GM19239 (cell line): ENCODE results near the gene PTPRM.

Source experiments
- DNase-seq: peaks from one replicate; pipeline ENCODE4 v3.0.0; 2011; ENCODE audit warnings: low spot score; ENCODE audit not compliant: insufficient read length
- FAIRE-seq: peaks from 2 replicates; lab custom pipeline; 2011; peaks lifted over from hg19 to GRCh38; lab: Jason Lieb, UNC

Gene PTPRM

DNA sequence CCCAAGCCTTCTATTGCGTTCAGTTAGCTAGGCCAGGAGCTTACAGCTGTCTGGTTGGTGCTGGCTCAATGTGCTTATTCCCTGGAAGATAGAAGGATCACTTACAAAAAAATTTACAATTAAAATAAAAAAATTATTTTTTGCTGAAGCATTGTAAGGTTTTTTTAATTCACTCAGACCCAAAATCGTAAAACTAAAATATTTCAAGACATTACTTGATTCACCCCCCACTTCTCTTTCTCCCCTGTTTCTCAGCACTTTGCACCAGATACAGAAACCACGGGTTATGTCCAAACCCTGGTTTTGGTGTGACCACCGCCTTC is 911 bp upstream of the PTPRM start:
- DNase-seq (no peak), FAIRE-seq (no peak)

DNA sequence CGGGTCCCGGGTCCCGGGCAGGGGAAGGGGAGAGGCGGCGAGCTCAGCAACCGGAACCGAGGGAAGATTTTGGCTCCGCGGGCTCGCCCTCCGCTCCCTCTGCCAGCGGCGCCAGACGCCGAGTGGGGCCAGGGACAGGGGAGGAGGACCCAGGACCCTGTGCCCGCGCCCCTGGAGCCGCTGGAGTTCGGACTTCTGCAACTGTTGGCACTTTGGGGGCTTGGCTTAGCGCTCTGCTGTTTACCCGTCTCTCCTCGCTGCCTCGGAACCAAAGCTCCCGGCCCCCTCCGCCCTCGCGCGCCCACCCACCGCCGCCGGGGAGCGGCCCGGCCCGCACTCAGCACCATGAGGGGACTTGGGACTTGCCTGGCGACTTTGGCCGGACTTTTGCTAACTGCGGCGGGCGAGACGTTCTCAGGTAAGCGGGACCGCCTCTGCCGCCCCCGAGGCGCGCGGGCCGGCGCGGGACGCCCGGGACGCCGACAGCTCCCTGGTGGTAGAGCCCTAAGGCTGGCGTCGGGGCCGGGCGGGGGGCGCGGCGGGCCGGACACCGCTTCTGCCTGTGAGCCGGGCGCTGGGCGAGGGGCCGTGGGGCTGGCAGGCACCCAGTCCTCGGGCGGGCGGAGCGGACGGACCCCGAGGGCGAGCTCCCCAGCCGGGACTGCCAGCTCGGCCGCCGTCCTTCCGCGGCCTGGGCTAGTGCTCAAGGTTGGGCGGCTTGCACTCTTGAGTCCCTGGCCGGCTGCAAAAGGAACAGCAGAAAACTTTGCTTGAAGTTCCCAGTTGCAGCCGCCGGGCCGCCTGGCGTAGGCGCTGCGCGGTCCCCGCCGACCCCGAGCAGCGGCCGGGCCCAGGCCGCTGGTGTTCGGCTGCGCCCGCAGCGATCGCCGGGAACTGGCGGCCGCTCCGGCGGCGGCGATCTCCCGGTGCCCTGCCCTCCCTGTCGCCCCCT is 634 bp downstream of the PTPRM start:
- DNase-seq: peak; percentile 15

DNA sequence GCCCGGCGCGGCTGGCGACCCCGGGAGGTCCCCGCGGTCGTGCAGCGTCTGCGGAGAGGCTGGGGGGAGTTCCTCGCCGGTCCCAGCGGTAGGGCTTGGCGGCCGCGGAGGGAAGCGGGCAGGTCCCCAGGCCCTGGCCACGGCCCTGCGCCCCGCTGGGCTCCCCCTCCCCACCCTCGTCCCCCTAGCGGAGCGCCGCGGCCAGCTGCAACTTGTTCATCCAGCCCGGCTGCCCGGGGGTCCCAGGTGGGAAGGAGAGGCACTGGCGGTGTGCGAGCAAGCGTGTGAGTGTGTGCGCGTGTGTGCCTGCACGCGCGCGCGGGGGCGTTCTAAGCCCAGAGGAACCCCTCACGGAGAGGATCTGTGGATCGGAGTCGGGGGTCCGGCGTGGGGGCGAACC is 1.3 kb downstream of the PTPRM start:
- FAIRE-seq: no peak
- DNase-seq: no peak

More for the DNA sequence above, 634 bp downstream of the PTPRM start:
- no peak for FAIRE-seq

DNA sequence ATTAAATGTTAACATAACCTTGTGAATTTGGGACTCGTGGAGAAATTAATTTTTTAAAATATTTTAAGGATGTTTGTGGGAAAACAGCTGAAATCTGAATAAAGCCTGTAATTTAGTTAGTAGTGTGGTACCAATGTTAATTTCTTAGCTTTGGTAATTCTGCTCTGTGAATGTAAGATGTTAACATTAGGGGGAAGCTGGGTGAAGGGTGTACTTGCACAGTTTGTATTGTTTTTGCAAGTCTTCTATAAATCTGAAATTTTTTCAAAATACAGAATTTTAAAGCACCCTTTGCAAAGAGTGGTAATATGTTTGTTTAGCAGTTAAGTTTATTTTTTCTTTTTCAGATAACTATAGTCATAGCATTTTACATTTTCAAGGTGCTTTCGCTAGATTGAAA is 4.5 kb downstream of the PTPRM start:
- DNase-seq: no peak
- FAIRE-seq: no peak

DNA sequence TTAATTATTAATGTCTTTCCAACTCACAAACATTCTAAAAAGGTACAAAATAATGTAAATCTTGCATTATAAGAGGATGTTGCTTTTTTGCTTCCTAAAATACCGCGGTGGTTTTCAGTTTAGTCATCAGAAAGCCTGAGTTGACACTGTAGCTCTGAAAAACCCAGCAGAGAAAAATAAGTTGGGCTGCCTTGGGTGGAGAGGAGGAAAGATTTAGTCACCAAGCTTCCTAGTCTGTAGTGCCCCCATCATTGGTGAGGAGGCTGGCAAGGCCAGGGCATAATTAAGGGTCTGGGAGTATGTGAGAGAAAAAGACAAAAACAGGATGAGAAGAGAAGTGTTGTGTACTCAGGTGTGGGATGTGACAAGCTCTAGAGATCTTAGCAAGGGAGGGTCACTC is 5.7 kb downstream of the PTPRM start:
- FAIRE-seq (no peak), DNase-seq (no peak)

DNA sequence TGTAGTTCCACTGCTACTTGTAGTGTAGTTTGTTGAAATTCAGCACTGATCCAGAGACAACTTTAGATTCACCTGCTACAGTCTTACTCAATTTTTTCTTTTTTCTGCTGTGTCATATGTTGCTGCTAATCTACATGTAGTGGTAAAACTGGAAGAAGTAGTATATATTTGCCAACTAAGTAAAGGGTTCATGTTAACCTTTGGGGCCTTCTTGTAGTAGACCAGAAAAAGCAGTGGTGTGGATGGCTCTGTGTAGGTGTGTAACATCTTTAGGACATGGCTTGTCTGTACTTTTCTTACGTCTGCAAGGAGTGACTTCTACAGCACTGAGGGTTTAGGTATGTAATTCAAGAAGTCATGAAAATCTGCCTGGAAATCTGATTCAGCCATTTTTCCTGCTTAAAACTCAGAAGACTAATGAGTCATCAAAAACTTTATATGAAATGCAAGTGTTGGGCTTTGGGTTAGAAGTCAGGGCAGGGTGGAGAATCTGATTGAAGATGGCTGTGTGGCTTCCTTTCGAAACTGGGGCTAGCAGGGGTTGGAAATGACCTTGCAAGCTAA is 8.4 kb downstream of the PTPRM start:
- FAIRE-seq (no peak), DNase-seq (no peak)

DNA sequence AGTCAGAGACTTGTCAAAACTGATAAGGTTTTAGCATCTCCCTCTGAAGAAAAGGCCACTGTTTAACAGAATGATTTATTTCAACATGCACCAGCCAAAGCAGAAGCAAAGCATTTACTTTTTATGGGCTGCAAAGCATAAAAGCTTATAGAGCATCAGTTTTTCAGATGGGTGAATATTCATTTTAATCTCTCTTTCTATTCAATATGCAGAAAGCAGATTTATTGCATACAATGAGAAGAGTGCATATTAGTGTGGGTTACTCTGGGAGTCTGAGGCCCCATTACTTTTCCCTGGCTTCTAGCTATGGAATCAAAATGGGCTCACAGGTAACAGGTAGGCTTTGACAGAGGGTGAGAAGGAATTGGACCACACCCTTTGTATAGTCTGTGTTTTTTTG is 9.0 kb downstream of the PTPRM start:
- no peak for FAIRE-seq
- no peak for DNase-seq

DNA sequence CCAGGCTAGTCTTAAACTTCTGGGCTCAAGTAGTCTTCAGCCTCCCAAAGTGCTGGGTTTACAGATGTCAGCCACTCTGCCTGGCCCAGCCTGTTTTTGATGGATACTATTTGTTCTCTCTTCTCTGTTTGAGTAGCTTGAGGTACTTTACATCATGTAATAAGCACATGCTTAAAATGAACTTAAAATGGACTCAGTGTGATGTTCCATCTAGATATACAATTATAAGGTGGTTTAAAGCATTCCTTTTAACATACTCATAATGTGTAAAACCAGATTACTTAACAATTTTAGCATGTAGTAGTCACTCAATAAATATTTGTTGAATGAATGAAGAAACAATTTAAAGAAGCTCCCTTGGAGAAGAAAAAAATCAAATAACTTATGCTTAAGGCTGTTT is 9.6 kb downstream of the PTPRM start:
- DNase-seq (no peak), FAIRE-seq (no peak)

DNA sequence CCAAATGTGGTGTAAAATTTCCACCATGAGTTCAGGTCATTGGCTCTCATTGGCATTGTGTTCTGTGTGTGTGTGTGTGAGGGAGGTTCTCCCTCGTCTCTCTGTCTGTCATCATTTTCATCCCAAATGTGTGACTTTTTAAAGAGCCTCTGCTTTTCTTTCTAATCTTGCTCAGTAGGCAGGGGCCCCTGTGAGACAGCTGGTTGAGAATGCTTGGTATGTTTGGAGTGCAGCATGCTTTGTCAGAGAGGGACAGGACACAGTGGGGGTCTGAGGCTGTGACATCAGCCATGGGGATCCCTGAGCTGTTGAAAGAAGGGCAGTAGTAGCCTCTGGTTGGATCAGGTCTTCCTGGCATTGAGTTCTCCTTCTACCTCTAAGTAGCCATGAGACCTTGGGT is 10.6 kb downstream of the PTPRM start:
- DNase-seq (no peak), FAIRE-seq (no peak)

DNA sequence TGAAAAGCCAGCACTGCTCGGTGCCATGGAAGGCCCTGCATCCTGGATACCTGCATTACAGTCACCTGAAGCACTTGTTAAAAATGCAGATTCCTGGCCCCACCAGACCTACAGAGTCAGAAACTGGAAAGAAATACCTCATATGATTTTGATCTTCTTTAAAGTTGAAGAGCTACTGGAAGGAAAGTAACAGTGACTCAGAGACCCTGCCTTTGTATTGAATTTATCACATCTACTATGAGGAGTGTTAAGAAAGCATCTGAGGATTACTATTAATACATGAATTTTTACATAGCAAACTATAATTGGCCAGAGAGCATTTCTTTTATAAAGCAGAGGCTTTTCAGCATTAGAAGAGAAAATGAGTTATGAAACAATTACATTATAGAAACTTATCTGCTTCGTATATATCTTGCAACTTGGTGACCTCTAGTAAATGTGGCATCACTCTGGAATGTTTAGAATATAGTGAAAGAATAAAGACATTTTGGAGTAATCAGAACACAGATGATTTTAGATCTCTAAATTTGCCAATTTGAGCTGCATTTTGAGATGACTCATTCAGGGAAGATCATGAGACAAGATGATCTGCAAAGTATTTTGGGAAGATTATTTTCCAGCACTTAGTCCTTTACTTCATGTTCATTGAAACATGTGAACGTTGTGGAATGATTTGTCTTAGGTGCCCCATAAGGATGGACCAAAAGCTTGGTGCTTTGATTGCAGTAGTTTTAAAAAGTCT is 12.2 kb downstream of the PTPRM start:
- FAIRE-seq: no peak
- DNase-seq: no peak

DNA sequence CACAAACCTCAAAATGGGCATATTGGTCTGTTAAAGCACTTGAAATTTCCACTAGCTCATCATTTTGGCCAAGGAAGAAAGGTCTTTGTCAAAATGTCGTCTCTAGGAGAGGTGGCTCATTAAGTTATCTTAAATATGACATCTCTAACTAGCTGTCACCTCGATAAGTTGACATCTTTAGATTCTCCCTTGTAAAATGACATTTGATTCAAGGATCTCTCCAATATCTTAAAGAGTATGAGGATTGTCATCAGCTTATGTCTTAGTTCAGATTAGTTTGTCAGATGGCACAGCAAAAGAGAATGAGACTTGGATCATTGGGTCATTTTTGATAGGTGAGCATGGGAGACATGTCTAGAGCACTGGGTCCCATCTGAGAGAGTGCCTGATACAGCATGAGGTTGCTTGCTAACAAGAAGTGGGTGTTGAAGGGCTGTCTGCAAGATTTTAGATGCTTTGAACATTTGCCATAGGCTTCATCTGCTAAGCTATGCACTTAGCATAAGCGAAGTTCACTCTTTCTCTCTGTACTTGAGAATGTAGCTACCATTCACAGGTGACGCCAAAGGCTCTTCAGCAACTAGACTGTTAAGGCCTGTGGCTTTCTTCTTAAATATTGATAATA is 12.9 kb downstream of the PTPRM start:
- DNase-seq (no peak), FAIRE-seq (no peak)

DNA sequence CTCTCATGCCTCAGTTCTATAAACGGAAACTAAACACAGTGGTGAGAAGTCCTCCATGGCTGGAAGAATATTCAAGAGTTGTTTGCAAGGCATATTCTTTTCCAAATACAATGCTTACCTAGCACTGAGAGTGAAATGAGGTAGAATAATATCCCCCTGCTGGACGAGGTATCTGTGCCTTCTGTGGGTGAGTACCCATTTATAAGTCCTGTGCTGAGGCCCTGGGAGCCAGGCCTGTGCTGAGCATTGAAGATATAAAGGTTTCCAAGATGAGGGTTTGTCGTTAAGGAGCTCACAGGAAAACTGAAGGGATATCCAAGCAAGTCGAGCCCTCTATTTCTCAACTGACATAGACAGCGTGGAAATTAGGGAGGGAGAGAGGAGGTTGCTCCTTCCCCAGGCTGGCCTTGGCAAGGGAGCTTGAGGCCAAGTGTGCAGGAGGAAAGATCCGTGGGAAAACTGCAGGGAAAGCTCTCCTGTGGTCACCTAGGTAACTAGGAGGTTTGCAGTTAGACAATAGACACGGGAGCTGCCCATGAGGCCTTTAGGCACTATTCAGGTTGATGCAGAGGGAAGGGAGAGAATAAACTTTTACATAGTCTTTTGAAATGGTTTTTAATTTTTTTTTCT is 17.6 kb downstream of the PTPRM start:
- FAIRE-seq (no peak), DNase-seq (no peak)

DNA sequence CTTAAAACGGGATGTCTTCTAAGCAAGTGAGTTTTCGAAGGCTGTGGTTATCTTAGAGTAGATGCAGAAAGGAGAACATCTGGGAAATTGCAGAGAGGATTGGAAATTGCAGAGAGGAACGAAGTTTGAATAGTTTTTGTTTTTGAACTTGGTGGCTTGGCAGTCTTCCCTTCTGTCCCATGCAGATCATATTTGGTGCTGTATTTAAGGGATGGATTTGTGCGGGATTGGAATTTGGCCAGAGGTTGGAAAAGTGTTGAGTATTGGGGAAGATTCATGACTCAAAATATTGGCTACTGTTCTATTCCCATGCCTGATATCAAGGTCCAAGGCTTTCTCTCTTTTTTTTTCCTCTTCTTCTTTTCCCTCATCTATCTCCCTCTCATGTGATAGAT is 18.2 kb downstream of the PTPRM start:
- FAIRE-seq (no peak), DNase-seq (no peak)

DNA sequence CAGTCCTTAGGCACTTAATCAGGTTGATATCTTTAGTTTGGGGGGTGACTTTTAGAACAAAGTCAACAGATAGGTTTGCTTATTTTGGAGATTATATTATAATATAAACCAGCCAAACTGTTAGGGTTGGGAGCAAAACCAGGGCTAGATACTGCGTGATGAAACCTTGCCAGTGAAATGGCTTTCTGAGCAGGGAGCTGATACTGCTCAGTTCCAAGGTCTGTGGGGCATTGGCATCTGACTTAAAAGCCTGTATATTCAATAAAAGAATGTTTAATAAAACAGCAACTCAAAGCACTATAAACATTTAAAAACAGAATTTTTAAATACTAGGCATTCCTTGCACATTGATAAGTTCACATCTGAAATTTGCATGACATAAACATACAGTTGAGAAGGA is 19.3 kb downstream of the PTPRM start:
- FAIRE-seq: no peak
- DNase-seq: no peak

DNA sequence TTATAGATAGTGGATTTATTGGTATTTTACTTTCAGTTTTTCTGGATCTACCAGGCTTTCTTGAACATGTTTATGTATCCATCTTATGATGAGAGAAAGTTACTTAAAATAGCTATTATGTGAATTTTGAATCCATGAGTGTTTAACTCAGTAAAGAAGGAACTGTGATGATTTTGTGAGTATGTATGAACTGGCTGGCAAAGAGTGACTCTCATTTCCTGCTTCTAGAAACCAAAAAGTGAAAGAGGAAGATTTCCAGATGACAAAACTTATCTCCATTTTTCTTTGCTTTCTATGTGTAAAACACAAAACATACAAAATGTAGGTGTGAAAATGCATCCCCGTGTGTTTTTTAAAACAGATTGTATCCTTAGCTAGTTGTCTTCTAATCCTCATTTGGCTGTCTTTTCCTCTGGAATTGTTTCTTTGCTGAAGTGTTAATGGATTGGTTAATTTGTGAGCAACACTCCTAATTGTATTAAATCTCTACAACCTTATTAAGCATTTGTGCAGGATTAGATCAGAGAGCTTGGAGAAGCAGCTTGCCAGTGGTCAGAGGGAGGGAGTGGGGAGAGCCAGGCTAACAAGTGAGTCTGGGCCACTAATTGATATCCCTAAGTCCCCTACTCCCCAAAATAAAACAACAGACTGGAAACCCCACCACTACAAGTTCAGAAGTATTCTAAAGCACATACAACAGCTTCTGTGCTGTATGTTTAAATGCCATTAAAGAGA is 23.9 kb downstream of the PTPRM start:
- no peak for FAIRE-seq
- DNase-seq: no peak

DNA sequence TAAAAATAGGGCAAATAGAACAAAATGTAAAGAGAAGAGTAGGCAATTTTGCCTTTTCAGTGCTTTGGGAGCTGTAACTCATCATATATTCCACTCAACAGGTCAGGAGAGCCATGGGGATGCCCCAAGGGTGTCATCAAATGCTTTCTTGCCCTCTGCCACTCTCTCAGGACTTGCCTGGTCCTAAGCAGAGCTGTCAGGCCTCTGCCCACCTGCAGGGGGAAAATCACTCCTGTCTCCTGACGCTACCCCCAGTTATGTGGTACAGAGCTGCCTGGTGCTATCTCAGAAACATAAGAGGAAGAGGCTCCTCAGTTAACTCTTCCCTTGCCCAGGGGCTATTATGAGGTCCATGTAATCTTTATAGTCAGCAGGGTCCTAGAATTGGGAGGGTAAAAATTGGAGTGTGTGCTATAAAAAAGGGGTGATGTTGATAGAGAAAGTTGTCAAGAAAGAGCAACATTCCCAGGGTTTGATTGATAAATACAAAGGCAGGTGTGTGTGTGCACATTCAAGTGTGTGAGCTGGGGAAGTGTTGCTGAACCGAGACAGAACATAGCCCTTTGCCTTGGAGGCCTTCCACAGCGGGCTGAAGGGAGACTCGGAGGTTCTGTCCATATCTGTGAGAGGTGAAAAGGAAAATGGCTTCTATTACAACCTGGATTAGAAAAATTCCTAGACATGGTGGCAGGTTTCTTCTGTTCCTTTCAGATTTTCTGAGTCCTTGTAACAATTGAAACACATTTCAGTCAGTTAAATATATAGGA is 25.4 kb downstream of the PTPRM start:
- DNase-seq (no peak), FAIRE-seq (no peak)

DNA sequence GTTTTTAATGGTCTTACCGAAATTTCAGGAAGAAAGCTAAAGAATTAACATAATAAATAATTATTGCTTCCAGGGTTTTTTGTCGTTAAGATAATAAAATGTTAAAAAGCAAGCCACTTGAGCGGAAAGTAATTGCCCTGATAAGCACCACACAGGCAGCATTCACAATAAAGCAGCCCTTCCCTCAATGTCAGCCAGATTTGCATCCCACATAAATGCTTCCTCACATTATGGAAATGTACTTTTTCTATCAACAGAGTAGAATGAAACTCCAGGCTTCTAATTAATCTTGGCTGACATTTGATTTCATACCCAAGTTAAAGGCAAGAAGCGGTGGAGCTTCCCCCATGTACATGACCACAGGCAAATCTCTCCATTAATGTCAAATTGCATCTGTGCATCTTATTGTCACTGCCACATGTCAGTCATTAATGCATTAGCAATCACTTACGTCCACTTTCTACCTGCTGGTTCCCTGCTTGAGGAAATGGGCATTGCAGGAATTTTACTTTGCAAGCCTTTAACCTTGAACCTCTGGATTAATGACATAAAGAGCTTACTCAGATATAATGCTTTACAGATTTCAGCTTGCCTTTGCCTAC is 26.2 kb downstream of the PTPRM start:
- DNase-seq: no peak
- no peak for FAIRE-seq

DNA sequence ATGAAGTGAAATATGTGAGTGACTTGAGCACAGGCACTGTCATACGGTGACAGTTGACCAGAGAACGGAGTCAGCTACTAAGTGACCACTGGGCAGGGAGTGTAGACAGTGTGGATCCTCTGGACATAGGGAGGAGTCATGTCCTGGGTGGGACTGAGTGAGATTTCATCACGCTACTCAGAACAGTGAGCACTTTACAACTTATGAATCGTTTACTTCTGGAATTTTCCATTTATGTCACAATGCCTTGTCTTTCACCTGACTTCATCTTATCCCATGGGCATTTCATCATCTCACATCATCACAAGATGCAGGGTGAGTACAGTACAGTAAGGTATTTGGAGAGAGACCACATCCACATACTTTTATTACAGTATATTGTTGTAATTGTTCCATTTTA is 29.0 kb downstream of the PTPRM start:
- DNase-seq (no peak), FAIRE-seq (no peak)

DNA sequence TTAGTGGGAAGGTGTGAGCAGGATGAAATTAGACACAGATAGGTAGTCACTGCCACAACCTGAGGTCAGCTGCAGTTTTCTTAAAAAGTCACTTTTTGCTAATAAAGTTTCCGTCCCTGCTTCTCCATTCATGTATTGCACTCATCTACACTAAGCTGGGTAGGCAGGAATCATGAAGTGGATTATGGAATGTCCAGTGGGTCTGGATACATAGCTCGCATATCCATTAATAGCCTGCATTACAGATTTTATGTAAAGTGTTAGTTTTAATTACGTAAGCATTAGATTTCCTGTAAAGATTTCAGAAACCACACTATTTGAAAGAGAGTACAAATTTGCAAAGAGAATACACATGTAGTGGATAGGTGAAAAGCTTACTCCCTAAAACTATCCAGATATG is 30.4 kb downstream of the PTPRM start:
- FAIRE-seq (no peak), DNase-seq (no peak)
